Activated CD4-positive, CD25-positive, alpha-beta regulatory T cell treated with anti-CD3 and anti-CD28 coated beads, Interleukin-2, amount 50 U/mL, for 72 hours (primary cell): ENCODE measurements around the gene TACR1.

Experiments
- DNase-seq: peaks from one replicate; pipeline ENCODE4 v3.0.0; 2021

Gene TACR1

DNA sequence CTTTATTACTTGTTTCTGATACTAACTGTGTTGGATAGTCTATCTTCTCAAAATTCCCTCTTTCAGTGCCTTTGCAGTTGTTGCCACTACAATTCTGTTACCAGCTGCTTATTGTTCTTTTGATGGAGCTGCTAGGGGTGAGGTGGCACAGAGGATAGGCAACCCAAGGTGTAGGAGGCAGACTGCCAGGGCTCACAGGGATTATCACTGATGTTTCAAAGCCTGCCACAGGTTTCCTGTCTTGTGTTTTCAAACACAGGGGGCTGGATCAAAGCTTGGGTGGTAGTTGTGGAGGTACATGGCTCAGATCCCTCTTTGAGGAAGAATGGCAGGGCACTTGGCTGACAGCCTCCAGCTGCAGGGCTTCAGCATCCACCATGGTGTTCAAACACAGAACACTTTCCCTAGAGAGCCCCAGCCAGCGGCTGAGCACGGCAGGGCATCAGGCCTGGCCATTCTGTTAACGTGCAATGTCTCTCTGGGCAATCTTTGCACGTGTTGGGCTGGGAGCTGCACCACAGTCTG, 153.7 kb downstream of the TACR1 start:
- no peak for DNase-seq

- no peak for DNase-seq
These were observed 155.0 kb downstream of the TACR1 start for GRCh38 chr2:75044291-75044690.

DNA sequence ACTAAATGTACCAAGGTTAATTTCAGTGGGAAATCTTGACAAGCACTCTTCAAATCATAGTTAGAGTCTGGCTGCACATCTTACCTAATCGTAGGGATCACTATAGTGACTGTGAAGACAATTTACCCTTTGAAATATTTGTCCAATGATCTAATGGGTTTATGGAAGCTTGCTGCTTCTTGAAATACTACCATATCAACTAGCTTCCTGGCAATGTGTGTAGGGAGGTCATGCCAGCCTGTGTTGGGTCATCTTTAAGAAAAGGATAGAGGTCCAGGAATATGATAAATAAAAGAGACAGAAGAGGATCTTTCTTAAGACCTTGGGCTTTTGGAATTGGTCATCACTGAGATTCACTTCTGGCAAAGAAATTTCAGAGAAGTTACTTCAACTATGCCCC, 156.5 kb downstream of the TACR1 start:
- no peak for DNase-seq

- DNase-seq: no peak
These were observed 157.4 kb downstream of the TACR1 start for GRCh38 chr2:75041731-75042600.

- no peak for DNase-seq
These were observed 158.1 kb downstream of the TACR1 start for GRCh38 chr2:75041226-75041625.

GRCh38 chr2:75035444-75036353, 163.6 kb downstream of the TACR1 start:
- DNase-seq: no peak

DNA sequence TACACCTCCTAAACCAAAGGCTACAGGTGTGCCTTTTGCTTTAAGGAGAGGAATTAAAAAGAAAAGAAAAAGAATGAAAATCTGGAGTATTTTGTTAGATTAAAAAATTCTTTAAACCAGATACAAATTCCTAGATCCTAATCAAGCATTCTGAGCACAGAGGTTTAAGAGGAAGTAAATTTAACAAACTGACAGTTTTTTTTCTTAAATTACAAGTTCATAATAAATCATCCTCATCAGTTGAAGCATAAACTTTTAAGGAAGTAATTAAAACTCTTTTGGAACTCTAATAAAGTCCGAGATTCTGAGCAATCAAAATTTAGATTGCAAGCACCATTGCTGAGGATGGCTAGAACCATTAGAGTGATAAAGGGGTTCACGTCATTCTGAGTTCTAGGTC, 165.8 kb downstream of the TACR1 start:
- DNase-seq: no peak

DNA sequence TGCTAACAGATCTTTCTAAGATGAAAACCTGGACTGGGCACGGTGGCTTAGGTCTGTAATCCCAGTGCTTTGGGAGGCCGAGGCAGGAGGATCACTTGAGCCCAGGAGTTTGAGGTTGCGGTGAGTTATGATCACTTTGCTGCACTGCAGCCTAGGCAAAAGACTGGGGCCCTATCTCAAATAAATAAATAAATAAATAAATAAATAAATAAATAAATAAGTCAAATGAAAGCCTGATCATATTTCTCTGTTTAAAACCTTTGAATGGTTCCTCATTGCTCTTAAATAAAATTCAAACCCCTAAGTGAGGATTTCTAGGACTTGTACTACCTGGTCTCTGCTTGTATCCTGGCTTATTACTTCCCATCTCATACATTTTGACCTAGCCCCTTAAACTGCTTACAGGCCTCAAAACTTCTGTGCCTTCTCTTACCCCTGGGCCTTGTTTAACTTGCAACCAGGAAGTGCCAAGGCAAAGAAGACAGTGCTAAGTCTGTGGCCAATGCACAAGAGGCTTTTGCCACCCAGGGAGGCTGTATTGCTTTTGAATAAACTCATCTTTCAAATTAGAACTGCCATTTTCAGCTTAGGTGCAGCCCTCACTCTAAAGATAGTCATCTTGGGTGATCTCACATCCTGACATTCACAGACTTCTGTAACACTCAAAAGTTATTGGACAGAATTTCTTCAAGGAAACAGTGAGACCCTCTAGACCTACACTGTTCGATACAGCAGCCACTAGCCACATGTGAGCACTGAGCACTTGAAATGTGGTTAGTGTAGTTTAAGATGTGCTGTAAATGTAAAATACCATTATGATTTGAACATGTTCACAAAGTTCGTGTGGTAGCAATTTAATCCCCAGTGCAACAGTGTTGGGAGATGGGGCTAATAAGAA, 167.2 kb downstream of the TACR1 start:
- no peak for DNase-seq

GRCh38 chr2:75031171-75031570, 168.1 kb downstream of the TACR1 start:
- no peak for DNase-seq

- DNase-seq: no peak
These were observed 168.9 kb downstream of the TACR1 start for GRCh38 chr2:75030218-75031009.

- DNase-seq: no peak
These were observed 171.4 kb downstream of the TACR1 start for GRCh38 chr2:75027886-75028285.

DNA sequence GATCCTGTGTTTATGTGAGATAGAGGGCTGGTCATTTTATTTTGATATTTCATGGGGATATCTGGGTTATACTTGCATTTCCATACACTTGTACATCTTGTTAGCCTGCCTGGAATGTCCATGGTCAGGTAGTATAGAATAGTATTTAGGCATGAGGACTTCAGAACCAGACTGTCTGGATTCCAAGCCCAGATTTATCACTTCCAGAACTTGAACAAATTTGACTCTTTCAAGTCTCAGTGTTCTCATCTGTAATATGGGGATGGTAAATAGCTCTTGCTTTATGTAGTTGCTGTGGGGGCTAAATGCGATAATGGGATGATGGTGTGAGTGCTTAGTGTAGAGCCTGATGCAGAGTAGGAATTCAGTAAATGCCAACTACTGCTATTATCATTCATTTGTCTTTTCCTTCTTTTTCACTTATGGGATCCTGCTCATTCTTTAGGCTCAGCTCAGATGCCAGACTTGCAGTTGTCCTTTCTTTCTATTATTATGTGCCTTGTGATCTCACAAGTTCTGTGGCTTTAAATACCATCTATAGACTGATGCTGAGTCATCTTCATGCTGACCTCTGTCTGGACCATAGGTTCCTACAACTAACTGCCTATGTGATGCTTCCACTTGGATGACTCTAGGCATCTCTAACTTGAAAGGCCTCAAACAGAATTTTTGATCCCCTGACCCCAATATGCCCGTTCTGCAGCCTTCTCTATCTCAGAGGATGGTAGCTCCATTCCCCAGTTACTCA, 173.5 kb downstream of the TACR1 start:
- no peak for DNase-seq

GRCh38 chr2:75025216-75025615, 174.1 kb downstream of the TACR1 start:
- DNase-seq: no peak

DNA sequence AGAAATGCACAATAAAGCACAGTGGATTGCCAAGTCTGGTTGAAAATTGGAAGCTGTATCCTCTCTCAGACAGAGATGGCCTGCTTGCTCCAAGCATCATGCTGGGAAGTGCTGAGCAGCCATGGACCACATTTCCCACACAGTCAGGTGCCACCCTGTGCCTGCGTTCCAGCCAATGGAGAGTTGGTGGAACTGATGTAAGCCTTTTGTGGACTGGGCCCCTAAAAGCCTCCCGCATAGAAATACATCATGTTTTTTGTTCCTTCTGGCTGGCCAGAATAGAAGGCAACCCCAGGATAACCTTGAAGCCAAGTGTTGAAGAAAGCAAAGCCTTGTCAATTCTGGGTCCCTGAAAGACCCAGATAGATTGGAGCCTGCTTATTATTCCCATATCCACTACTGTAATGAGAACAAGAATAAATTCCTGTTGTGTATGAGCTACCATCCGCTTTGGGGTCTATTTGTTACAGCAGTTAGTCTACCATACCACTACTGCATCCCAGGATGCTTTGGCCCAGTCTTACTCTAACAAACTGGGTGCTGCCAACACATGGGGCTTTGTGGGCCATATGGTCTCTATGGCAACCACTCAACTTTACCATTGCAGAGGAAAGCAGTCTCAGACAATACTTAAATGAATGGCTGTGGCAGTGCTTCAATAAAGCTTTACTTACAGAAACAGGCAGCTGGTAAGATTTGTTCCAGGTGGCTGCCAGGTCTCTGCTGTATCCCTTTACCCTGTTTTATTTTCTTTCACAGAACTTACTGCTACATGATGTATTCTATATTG, 175.5 kb downstream of the TACR1 start:
- DNase-seq: no peak

- no peak for DNase-seq
These were observed 176.8 kb downstream of the TACR1 start for GRCh38 chr2:75022516-75022915.

- no peak for DNase-seq
These were observed 177.6 kb downstream of the TACR1 start for GRCh38 chr2:75021672-75022071.

- no peak for DNase-seq
These were observed 178.8 kb downstream of the TACR1 start for GRCh38 chr2:75020476-75020875.

DNA sequence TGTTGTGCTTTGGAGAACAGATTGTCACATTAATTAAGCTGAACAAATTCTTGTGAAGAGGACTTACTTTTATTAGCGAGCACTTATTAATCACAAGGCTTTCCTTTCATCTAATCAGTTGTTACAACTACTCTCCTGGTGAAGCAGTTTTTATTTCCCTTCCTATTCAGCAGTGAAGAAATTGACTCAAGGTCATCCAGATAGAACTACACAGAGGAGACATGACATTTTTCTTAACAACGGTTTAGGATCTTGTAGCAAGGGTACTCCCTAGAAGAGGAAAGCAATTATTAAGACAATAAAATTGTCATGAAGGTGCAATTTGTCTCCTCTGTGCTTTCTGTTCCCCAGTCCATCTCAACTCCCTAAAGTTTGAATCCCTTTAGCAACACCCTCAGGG, 179.5 kb downstream of the TACR1 start:
- no peak for DNase-seq

GRCh38 chr2:75018162-75018561, 181.2 kb downstream of the TACR1 start:
- no peak for DNase-seq

GRCh38 chr2:75012080-75012479, 187.2 kb downstream of the TACR1 start:
- no peak for DNase-seq
